Transverse colon (tissue), 4 donors: ENCODE results near the gene BMERB1.

Experiments used
- CTCF ChIP-seq, 5 experiments: fragments of 200-600 bp in 3 of 5; fragments of 450-650 bp in 2 of 5; sonication (generic) in 3 of 5; IDR thresholded peaks; 1 replicate in 2 of 5; 2 replicates in 3 of 5; pipeline ENCODE4 v1.5.1; 2016 to 2017; ENCODE audit warnings: antibody characterized with exemption in 5 of 5, inconsistent platforms in 3 of 5, mild to moderate bottlenecking in 2 of 5, moderate library complexity in 1 of 5
- POLR2A ChIP-seq: fragments of 450-650 bp; IDR thresholded peaks from one replicate; pipeline ENCODE4 v1.6.1; 2016; ENCODE audit warnings: antibody characterized with exemption, mild to moderate bottlenecking, moderate library complexity
- POLR2AphosphoS5 ChIP-seq, 3 donors: sonication (generic); formaldehyde crosslinking; IDR thresholded peaks; one replicate each; pipeline ENCODE4 v1.6.1; 2016; ENCODE audit warnings: antibody characterized with exemption in 3 of 3

GRCh38 chr16:15521390-15521757, 87.0 kb downstream of the BMERB1 start:
- TF ChIP-seq CTCF (IDR thresholded peaks at IDR 0.05) (no peak), POLR2AphosphoS5 (IDR thresholded peaks at IDR 0.05) (no peak), POLR2A (no peak)
